ENCODE measurements around the gene AKAIN1.

DNA sequence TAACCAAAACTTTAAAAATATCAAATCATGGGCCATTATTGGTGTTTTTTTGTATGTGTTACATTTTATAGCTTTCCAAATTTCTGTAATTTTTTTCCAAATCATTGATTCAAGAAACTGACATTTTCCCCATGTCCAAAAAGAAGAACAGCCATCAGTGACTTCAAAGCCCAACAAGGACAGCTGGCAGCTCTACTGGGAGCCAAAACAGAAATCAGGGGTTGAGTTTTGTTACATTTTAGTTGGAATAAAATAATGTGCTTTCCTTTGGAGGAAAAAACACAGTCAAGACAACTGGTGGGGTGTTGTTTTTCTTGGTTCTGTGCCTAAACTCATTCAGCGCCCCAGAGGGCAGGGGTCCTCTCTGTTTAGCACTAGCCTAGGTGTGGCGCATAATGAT lies 23.8 kb downstream of the AKAIN1 start:
- TF ChIP-seq, protein P1, sequence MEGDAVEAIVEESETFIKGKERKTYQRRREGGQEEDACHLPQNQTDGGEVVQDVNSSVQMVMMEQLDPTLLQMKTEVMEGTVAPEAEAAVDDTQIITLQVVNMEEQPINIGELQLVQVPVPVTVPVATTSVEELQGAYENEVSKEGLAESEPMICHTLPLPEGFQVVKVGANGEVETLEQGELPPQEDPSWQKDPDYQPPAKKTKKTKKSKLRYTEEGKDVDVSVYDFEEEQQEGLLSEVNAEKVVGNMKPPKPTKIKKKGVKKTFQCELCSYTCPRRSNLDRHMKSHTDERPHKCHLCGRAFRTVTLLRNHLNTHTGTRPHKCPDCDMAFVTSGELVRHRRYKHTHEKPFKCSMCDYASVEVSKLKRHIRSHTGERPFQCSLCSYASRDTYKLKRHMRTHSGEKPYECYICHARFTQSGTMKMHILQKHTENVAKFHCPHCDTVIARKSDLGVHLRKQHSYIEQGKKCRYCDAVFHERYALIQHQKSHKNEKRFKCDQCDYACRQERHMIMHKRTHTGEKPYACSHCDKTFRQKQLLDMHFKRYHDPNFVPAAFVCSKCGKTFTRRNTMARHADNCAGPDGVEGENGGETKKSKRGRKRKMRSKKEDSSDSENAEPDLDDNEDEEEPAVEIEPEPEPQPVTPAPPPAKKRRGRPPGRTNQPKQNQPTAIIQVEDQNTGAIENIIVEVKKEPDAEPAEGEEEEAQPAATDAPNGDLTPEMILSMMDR (IDR thresholded peaks at IDR 0.05): no peak
- no peak for TF ChIP-seq POLR2A (IDR thresholded peaks at IDR 0.05)
